ENCODE results near the gene ST6GALNAC4. TPM values are rescaled to one million over a fixed set of nuclear protein-coding genes. Genes with fewer than 3 reads are reported as not detected.

ST6GALNAC4 gene
- total and polyA plus RNA-seq, 8 donors, result 3.7 to 33.6 (median 13.0) TPM

GRCh38 chr9:127868278-127868902, 48.5 kb downstream of the ST6GALNAC4 start:
- H3K4me1 ChIP-seq, result peaks cover 0 to 4% (median 3%) of the 10 kb centered on the region in 4 donors
- peak in 1 of 2 donors; percentile 1 for DNase-seq
- no peaks in the 10 kb centered on the region for H3K27me3 ChIP-seq
- intact Hi-C loops (cut with DNase I; ENCODE audit: low total_unique reads), result loop anchor here (10.0 kb wide), 1 partner anchor 64 kb away; the partner anchor contains the start of gene FPGS
- no peaks in the 10 kb centered on the region for H3K9me3 ChIP-seq
- WGBS, 5 donors, result 92 to 96% (median 93%) methylated on average over 14 to 18 of the region's 18 CpGs
- H3K36me3 ChIP-seq, result peaks cover 8 to 60% (median 48%) of the 10 kb centered on the region in 4 donors
- H3K27ac ChIP-seq, result peak overlapping the region in 3 of 5 donors; percentile 7 to 56 (median 50)
- no peak overlapping the region for H3K4me3 ChIP-seq
- no peak for TF ChIP-seq CTCF (IDR thresholded peaks at IDR 0.05)
- no peak for TF ChIP-seq POLR2AphosphoS5 (IDR thresholded peaks at IDR 0.05)
- TF ChIP-seq POLR2A (IDR thresholded peaks at IDR 0.05), result no peak

- H3K27me3 ChIP-seq, result no peaks in the 10 kb centered on the region
- no peak overlapping the region for H3K4me3 ChIP-seq
- intact Hi-C loops (cut with DNase I; ENCODE audit: low total_unique reads), result loop anchor here (10.0 kb wide), 1 partner anchor 63 kb away; the partner anchor contains the start of gene FPGS
- H3K4me1 ChIP-seq, result peaks cover under 1 to 7% (median 3%) of the 10 kb centered on the region in 4 donors
- 74 to 87% (median 84%) methylated on average over 29 to 30 of the region's 30 CpGs for WGBS, 5 donors
- TF ChIP-seq POLR2AphosphoS5 (IDR thresholded peaks at IDR 0.05), result no peak
- TF ChIP-seq EP300 (IDR thresholded peaks at IDR 0.05), result no peak
- TF ChIP-seq CTCF (IDR thresholded peaks at IDR 0.05), result no peak
- no peak for TF ChIP-seq POLR2A (IDR thresholded peaks at IDR 0.05)
- no peaks in the 10 kb centered on the region for H3K9me3 ChIP-seq
- peak overlapping the region in 4 of 5 donors; percentile 7 to 56 (median 30) for H3K27ac ChIP-seq
- H3K36me3 ChIP-seq, result peaks cover 8 to 52% (median 45%) of the 10 kb centered on the region in 4 donors
- peak in 1 of 2 donors; percentile 50 for DNase-seq
Measured at GRCh38 chr9:127867356-127868277, 49.2 kb downstream of the ST6GALNAC4 start.

- intact Hi-C loops (cut with DNase I; ENCODE audit: low total_unique reads), result loop anchor here (10.0 kb wide), 1 partner anchor 62 kb away; the partner anchor contains the start of gene FPGS
- no peak for TF ChIP-seq POLR2AphosphoS5 (IDR thresholded peaks at IDR 0.05)
- no peak for TF ChIP-seq CTCF (IDR thresholded peaks at IDR 0.05)
- no peak for TF ChIP-seq EP300 (IDR thresholded peaks at IDR 0.05)
- TF ChIP-seq POLR2A (IDR thresholded peaks at IDR 0.05), result no peak
- H3K36me3 ChIP-seq, result peaks cover 3 to 41% (median 34%) of the 10 kb centered on the region in 4 donors
- 87 to 97% (median 95%) methylated on average over 13 of the region's 13 CpGs for WGBS, 5 donors
- H3K9me3 ChIP-seq, result no peaks in the 10 kb centered on the region
- no peaks in the 10 kb centered on the region for H3K27me3 ChIP-seq
- H3K4me1 ChIP-seq, result peaks cover 7 to 18% (median 14%) of the 10 kb centered on the region in 4 donors
- DNase-seq, result peak in 1 of 2 donors; percentile 1
- H3K4me3 ChIP-seq, result no peak overlapping the region
- H3K27ac ChIP-seq, result no peak overlapping the region
Measured at GRCh38 chr9:127866535-127866934, 50.3 kb downstream of the ST6GALNAC4 start.

All from stomach (tissue), 9 donors.